Panc1 (cell line): ENCODE results near the gene TSC22D1.

ENCODE experiments used
- POLR2AphosphoS5 ChIP-seq: IDR thresholded peaks from 2 replicates; pipeline ENCODE4 v1.6.1; 2012; ENCODE audit warnings: mild to moderate bottlenecking, low read depth, low read length, moderate library complexity
- SIN3A ChIP-seq: IDR thresholded peaks from 2 replicates; pipeline ENCODE4 v1.6.1; 2012; ENCODE audit warnings: low read depth, mild to moderate bottlenecking, low read length, moderate library complexity, borderline replicate concordance; ENCODE audit not compliant: insufficient read depth
- TF ChIP-seq, protein P1 (sequence below): fragments of 450-650 bp; IDR thresholded peaks from 2 replicates; pipeline ENCODE4 v1.5.1; 2017; ENCODE audit warnings: mild to moderate bottlenecking
- TF ChIP-seq, protein P2 (sequence below), 2 experiments: IDR thresholded peaks; 2 replicates each; pipeline ENCODE4 v1.6.1; 2011 to 2012; ENCODE audit warnings: low read depth in 2 of 2, control low read depth in 1 of 2, low read length in 1 of 2, mild to moderate bottlenecking in 1 of 2, moderate library complexity in 1 of 2; ENCODE audit not compliant: insufficient read depth in 1 of 2

DNA sequence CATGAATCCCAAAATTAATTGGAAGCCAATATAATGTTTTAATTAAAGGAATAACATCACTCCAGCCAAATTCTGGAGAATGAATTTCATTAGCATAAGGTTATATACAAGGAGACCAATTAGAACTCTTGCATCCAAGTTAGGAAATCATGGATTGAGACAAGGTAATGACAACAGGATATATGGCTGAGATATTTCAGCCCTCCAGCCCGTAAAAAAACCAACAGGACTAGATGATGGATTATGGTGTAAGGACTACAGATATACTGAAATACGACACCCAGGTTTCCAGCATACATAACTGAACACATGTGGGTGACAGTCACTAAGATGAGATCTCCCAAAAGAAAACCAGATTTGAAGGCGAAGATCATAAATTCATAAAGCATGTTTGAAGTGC is 56.5 kb downstream of the TSC22D1 start:
- TF ChIP-seq, protein P1, sequence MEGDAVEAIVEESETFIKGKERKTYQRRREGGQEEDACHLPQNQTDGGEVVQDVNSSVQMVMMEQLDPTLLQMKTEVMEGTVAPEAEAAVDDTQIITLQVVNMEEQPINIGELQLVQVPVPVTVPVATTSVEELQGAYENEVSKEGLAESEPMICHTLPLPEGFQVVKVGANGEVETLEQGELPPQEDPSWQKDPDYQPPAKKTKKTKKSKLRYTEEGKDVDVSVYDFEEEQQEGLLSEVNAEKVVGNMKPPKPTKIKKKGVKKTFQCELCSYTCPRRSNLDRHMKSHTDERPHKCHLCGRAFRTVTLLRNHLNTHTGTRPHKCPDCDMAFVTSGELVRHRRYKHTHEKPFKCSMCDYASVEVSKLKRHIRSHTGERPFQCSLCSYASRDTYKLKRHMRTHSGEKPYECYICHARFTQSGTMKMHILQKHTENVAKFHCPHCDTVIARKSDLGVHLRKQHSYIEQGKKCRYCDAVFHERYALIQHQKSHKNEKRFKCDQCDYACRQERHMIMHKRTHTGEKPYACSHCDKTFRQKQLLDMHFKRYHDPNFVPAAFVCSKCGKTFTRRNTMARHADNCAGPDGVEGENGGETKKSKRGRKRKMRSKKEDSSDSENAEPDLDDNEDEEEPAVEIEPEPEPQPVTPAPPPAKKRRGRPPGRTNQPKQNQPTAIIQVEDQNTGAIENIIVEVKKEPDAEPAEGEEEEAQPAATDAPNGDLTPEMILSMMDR: no peak
- TF ChIP-seq, protein P2, sequence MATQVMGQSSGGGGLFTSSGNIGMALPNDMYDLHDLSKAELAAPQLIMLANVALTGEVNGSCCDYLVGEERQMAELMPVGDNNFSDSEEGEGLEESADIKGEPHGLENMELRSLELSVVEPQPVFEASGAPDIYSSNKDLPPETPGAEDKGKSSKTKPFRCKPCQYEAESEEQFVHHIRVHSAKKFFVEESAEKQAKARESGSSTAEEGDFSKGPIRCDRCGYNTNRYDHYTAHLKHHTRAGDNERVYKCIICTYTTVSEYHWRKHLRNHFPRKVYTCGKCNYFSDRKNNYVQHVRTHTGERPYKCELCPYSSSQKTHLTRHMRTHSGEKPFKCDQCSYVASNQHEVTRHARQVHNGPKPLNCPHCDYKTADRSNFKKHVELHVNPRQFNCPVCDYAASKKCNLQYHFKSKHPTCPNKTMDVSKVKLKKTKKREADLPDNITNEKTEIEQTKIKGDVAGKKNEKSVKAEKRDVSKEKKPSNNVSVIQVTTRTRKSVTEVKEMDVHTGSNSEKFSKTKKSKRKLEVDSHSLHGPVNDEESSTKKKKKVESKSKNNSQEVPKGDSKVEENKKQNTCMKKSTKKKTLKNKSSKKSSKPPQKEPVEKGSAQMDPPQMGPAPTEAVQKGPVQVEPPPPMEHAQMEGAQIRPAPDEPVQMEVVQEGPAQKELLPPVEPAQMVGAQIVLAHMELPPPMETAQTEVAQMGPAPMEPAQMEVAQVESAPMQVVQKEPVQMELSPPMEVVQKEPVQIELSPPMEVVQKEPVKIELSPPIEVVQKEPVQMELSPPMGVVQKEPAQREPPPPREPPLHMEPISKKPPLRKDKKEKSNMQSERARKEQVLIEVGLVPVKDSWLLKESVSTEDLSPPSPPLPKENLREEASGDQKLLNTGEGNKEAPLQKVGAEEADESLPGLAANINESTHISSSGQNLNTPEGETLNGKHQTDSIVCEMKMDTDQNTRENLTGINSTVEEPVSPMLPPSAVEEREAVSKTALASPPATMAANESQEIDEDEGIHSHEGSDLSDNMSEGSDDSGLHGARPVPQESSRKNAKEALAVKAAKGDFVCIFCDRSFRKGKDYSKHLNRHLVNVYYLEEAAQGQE (IDR thresholded peaks at IDR 0.05; ENCODE audit: insufficient read depth in 1 of 2, low read depth in 2 of 2, low read length in 1 of 2): no peak
- TF ChIP-seq SIN3A (no peak), POLR2AphosphoS5 (no peak)
